Duodenal mucosa (tissue), 2 donors: ENCODE data around the gene ZNF79.

Experiments used
- H3K27ac ChIP-seq: one replicate; pipeline ENCODE4 v1.7.0; 2013; ENCODE audit warnings: low read depth, low read length
- H3K27me3 ChIP-seq, 2 donors: one replicate each; pipeline ENCODE4 v1.7.0; 2013; ENCODE audit warnings: low read length in 2 of 2, control low read depth in 1 of 2; ENCODE audit not compliant: insufficient read depth in 2 of 2, control insufficient read depth in 1 of 2
- H3K36me3 ChIP-seq, 2 donors: one replicate each; pipeline ENCODE4 v1.7.0; 2013; ENCODE audit warnings: low read length in 2 of 2, control low read depth in 1 of 2; ENCODE audit not compliant: insufficient read depth in 2 of 2, control insufficient read depth in 1 of 2
- H3K4me1 ChIP-seq, 2 donors: one replicate each; pipeline ENCODE4 v1.7.0; 2013; ENCODE audit warnings: low read length in 2 of 2, control low read depth in 1 of 2; ENCODE audit not compliant: insufficient read depth in 2 of 2, control insufficient read depth in 1 of 2
- H3K4me3 ChIP-seq, 2 donors: one replicate each; pipeline ENCODE4 v1.7.0; 2013; ENCODE audit warnings: low read length in 2 of 2, low read depth in 1 of 2
- H3K9ac ChIP-seq, 2 donors: one replicate each; pipeline ENCODE4 v1.7.0; 2013; ENCODE audit warnings: low read length in 2 of 2, low read depth in 1 of 2
- H3K9me3 ChIP-seq, 2 donors: one replicate each; pipeline ENCODE4 v1.7.0; 2013; ENCODE audit warnings: low read length in 2 of 2, control low read depth in 1 of 2; ENCODE audit not compliant: control insufficient read depth in 1 of 2

ZNF79 gene

GRCh38 chr9:127473501-127473900 is 49.3 kb downstream of the ZNF79 start:
- H3K27ac ChIP-seq, result no peak overlapping the region
- no peak overlapping the region for H3K9ac ChIP-seq
- no peaks in the 10 kb centered on the region for H3K9me3 ChIP-seq
- no peaks in the 10 kb centered on the region for H3K4me1 ChIP-seq
- peaks cover 6 to 28% of the 10 kb centered on the region in 2 donors for H3K36me3 ChIP-seq
- no peaks in the 10 kb centered on the region for H3K27me3 ChIP-seq
- no peak overlapping the region for H3K4me3 ChIP-seq

GRCh38 chr9:127473932-127474331 is 49.8 kb downstream of the ZNF79 start:
- Histone ChIP-seq H3K27ac (no peak overlapping the region), H3K36me3 (peaks cover 6 to 32% of the 10 kb centered on the region in 2 donors), H3K4me3 (no peak overlapping the region)

GRCh38 chr9:127474592-127474991 is 50.4 kb downstream of the ZNF79 start:
- H3K36me3 ChIP-seq, result peaks cover 11 to 38% of the 10 kb centered on the region in 2 donors
- no peak overlapping the region for H3K27ac ChIP-seq
- no peaks in the 10 kb centered on the region for H3K9me3 ChIP-seq
- no peak overlapping the region for H3K9ac ChIP-seq
- no peaks in the 10 kb centered on the region for H3K4me1 ChIP-seq
- H3K4me3 ChIP-seq, result no peak overlapping the region
- H3K27me3 ChIP-seq, result no peaks in the 10 kb centered on the region

More at GRCh38 chr9:127473932-127474331, 49.8 kb downstream of the ZNF79 start:
- Histone ChIP-seq H3K27me3 (no peaks in the 10 kb centered on the region), H3K4me1 (no peaks in the 10 kb centered on the region), H3K9ac (no peak overlapping the region), H3K9me3 (no peaks in the 10 kb centered on the region)

- H3K36me3 ChIP-seq, result peaks cover 13 to 38% of the 10 kb centered on the region in 2 donors
Measured at GRCh38 chr9:127479507-127480081, 55.4 kb downstream of the ZNF79 start.

GRCh38 chr9:127482662-127483061 is 58.5 kb downstream of the ZNF79 start:
- H3K4me1 ChIP-seq, result no peaks in the 10 kb centered on the region
- H3K27ac ChIP-seq, result no peak overlapping the region
- H3K36me3 ChIP-seq, result peaks cover 25 to 53% of the 10 kb centered on the region in 2 donors
- H3K27me3 ChIP-seq, result no peaks in the 10 kb centered on the region
- H3K4me3 ChIP-seq, result no peak overlapping the region
- H3K9ac ChIP-seq, result no peak overlapping the region
- H3K9me3 ChIP-seq, result no peaks in the 10 kb centered on the region

More at GRCh38 chr9:127479507-127480081, 55.4 kb downstream of the ZNF79 start:
- Histone ChIP-seq H3K27ac (no peak overlapping the region), H3K9ac (no peak overlapping the region), H3K4me3 (no peak overlapping the region), H3K27me3 (no peaks in the 10 kb centered on the region), H3K4me1 (no peaks in the 10 kb centered on the region), H3K9me3 (no peaks in the 10 kb centered on the region)

GRCh38 chr9:127485995-127486394 is 61.8 kb downstream of the ZNF79 start:
- Histone ChIP-seq H3K27ac (no peak overlapping the region), H3K27me3 (no peaks in the 10 kb centered on the region), H3K36me3 (peaks cover 13 to 53% of the 10 kb centered on the region in 2 donors), H3K4me3 (no peak overlapping the region), H3K9me3 (no peaks in the 10 kb centered on the region), H3K9ac (no peak overlapping the region), H3K4me1 (no peaks in the 10 kb centered on the region)

- peaks cover 19 to 53% of the 10 kb centered on the region in 2 donors for H3K36me3 ChIP-seq
- no peak overlapping the region for H3K27ac ChIP-seq
- no peak overlapping the region for H3K9ac ChIP-seq
- no peaks in the 10 kb centered on the region for H3K27me3 ChIP-seq
- no peaks in the 10 kb centered on the region for H3K4me1 ChIP-seq
- H3K9me3 ChIP-seq, result no peaks in the 10 kb centered on the region
- no peak overlapping the region for H3K4me3 ChIP-seq
Measured at GRCh38 chr9:127488946-127489345, 64.8 kb downstream of the ZNF79 start.

GRCh38 chr9:127489471-127490115 is 65.4 kb downstream of the ZNF79 start:
- H3K9me3 ChIP-seq, result no peaks in the 10 kb centered on the region
- H3K27me3 ChIP-seq, result no peaks in the 10 kb centered on the region
- H3K9ac ChIP-seq, result no peak overlapping the region
- H3K4me1 ChIP-seq, result peaks cover 4 to 6% of the 10 kb centered on the region in 2 donors
- H3K27ac ChIP-seq, result no peak overlapping the region
- no peak overlapping the region for H3K4me3 ChIP-seq
- H3K36me3 ChIP-seq, result peaks cover 19 to 56% of the 10 kb centered on the region in 2 donors

GRCh38 chr9:127490535-127491230 is 66.5 kb downstream of the ZNF79 start:
- no peak overlapping the region for H3K9ac ChIP-seq
- H3K27me3 ChIP-seq, result no peaks in the 10 kb centered on the region
- H3K27ac ChIP-seq, result no peak overlapping the region
- H3K9me3 ChIP-seq, result no peaks in the 10 kb centered on the region
- H3K4me1 ChIP-seq, result peaks cover 11% of the 10 kb centered on the region in 2 donors
- no peak overlapping the region for H3K4me3 ChIP-seq
- peaks cover 16 to 58% of the 10 kb centered on the region in 2 donors for H3K36me3 ChIP-seq

- no peaks in the 10 kb centered on the region for H3K27me3 ChIP-seq
- no peak overlapping the region for H3K4me3 ChIP-seq
- H3K27ac ChIP-seq, result no peak overlapping the region
- peaks cover 15 to 16% of the 10 kb centered on the region in 2 donors for H3K4me1 ChIP-seq
- H3K36me3 ChIP-seq, result peaks cover 8 to 56% of the 10 kb centered on the region in 2 donors
- no peak overlapping the region for H3K9ac ChIP-seq
- no peaks in the 10 kb centered on the region for H3K9me3 ChIP-seq
Measured at GRCh38 chr9:127491516-127491915, 67.3 kb downstream of the ZNF79 start.
